Diencephalon (tissue), 1 donor: ENCODE results near the gene MT3. TPM values are rescaled to one million over a fixed set of nuclear protein-coding genes. Genes with fewer than 3 reads are reported as not detected.

Experiments used
- total RNA-seq: library from RNA; depleted of rRNA; stranded (reverse); fragments of >200 nt; gene quantifications from one replicate; pipeline ENCODE4 v1.2.3, GENCODE V29; 2014

MT3 gene
- 51.7 TPM for total RNA-seq

GRCh38 chr16:56589141-56590039, at the start of gene MT3:
TSS of gene MT3 (plus strand) at chr16:56589528. CDS start at chr16:56589591, 63 bp downstream.

GRCh38 chr16:56564793-56565477, 24.4 kb upstream of the MT3 start, which contains the start of gene MT4:
TSS of gene MT4 (plus strand) at chr16:56565073. CDS start at chr16:56565129, 56 bp downstream.

GRCh38 chr16:56608043-56608875, 18.9 kb downstream of the MT3 start, which contains the start of gene MT2A:
TSS of gene MT2A (plus strand) at chr16:56608584. CDS start at chr16:56608656, 72 bp downstream.

DNA sequence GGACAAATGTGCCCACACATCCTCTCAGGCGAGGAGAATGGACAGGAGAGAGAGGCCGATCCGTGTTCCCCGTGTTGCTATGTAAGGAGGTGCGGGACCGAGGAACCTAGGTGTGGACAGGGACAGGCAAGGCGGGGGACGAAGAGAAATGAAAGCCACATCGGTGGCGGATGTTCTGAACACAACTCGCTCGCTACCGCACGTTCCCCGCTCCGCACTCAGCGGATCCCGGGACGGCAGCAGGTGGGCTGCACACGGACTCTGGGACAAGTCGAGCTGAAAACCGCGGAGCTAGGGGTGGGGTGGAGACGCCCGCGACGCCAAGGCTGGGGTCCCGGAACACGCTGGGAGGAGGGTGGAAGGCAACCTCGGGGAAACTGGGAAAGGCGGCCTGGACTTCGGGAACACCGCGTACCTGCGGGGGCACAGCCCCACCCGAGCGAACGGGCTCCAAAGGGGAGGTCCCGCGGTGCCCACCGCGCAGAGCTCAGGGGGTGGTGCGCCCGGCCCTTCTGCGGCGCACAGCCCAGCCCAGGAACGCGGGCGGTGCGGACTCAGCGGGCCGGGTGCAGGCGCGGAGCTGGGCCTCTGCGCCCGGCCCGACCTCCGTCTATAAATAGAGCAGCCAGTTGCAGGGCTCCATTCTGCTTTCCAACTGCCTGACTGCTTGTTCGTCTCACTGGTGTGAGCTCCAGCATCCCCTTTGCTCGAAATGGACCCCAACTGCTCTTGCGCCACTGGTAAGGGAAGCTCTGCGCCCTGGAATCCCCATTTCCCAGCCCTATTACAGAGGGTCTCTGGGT, 36.0 kb downstream of the MT3 start, which contains the start of gene MT1E:
TSS of gene MT1E (plus strand) at position 642 of the 803 bp plus-strand sequence. CDS start at position 713, 71 bp downstream.

DNA sequence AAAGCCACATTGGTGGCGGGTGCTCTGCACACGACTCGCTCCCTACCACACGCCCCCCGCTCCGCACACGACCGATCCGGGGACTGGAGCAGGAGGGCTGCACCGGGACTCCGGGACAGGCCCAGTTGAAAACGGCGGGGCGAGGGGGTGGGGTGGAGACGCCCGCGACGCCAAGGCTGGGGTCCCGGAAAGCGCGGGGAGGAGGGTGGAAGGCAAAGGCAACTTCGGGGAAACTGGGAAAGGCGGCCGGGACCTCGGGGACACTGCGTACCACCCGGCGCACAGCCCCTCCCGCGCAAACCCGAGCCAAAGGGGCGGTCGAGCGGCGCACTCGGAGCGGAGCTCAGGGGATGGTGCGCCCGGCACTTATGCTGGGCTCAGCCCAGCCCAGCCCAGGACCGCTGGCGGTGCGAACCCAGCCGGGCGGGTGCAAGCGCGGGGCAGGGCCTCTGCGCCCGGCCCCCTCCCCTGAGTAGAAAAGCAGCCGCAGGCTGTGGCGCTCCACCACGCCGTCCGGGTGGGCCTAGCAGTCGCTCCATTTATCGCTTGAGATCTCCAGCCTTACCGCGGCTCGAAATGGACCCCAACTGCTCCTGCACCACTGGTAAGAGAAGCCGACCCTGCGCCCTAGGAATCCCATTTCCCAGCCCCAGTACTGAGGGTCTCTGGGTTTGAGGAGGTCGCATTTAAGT, 43.0 kb downstream of the MT3 start, which contains the start of gene MT1M:
TSS of gene MT1M (plus strand) at position 504 of the 692 bp plus-strand sequence. CDS start at position 577, 73 bp downstream.

GRCh38 chr16:56637814-56638750, 48.8 kb downstream of the MT3 start, which contains the start of gene MT1A:
TSS of gene MT1A (plus strand) at chr16:56638666. CDS start at chr16:56638739, 73 bp downstream.

Other genes starting within 250 kb of the MT3 start
- 244 TPM for gene AMFR, start 164.0 kb upstream of the MT3 start, total RNA-seq
- 225 TPM for gene NUDT21, start 138.2 kb upstream of the MT3 start, total RNA-seq
- 25.4 TPM for gene OGFOD1, start 138.0 kb upstream of the MT3 start, total RNA-seq
- 126 TPM for gene BBS2, start 69.5 kb upstream of the MT3 start, total RNA-seq
- not detected for gene MT4, start 24.5 kb upstream of the MT3 start, total RNA-seq
- 5.1 TPM for gene MT2A, start 19.1 kb downstream of the MT3 start, total RNA-seq
- gene MT1E, start 36.3 kb downstream of the MT3 start, total RNA-seq: 9.9 TPM
- gene MT1M, start 43.1 kb downstream of the MT3 start, total RNA-seq: 1.4 TPM
- gene MT1A, start 49.1 kb downstream of the MT3 start, total RNA-seq: not detected
- not detected for gene MT1B, start 62.4 kb downstream of the MT3 start, total RNA-seq
- 1.8 TPM for gene MT1F, start 68.4 kb downstream of the MT3 start, total RNA-seq
- not detected for gene MT1G, start 78.5 kb downstream of the MT3 start, total RNA-seq
- not detected for gene MT1H, start 80.3 kb downstream of the MT3 start, total RNA-seq
- gene MT1X, start 92.9 kb downstream of the MT3 start, total RNA-seq: 14.3 TPM
- gene NUP93, start 140.6 kb downstream of the MT3 start, total RNA-seq: 140 TPM